IMR-90 (cell line): ENCODE measurements around the gene CPNE6. TPM values are rescaled to one million over a fixed set of nuclear protein-coding genes. Genes with fewer than 3 reads are reported as not detected.

Source experiments
- ATAC-seq: fragments of 200-7000 bp; cut with Tn5 transposase; 2 replicates; pipeline ENCODE4 v1.9.1; 2020; ENCODE audit warnings: low read depth, mild to moderate bottlenecking, moderate library complexity
- BruUV-seq: library from RNA; stranded (reverse); fragments of 400-500 nt; replicated peaks from 2 replicates; lab custom pipeline; 2021; lab: Mats Ljungman, UMichigan
- CTCF ChIA-PET: fragments of 300-600 bp; formaldehyde crosslinking; extraction: SDS; loops from one replicate; lab custom pipeline; 2021; ENCODE audit warnings: antibody characterized with exemption; lab: Yijun Ruan, JAX
- POLR2A ChIA-PET: fragments of 300-600 bp; sonication (Branson Sonifier 250); formaldehyde crosslinking; loops from one replicate; lab custom pipeline; 2022; ENCODE audit warnings: antibody characterized with exemption; ENCODE audit not compliant: unreplicated experiment; lab: Charles Lee
- DNase-seq: peaks from one replicate; pipeline ENCODE4 v3.0.0; 2013
- H2AFZ ChIP-seq: replicated peaks from 2 replicates; pipeline ENCODE3; 2013; ENCODE audit warnings: low read length, mild to moderate bottlenecking; ENCODE audit not compliant: poor library complexity
- H2AK5ac ChIP-seq: 2 replicates; pipeline ENCODE4 v1.6.1; 2013; ENCODE audit warnings: low read depth, low read length, inconsistent platforms
- H2AK9ac ChIP-seq: replicated peaks from 2 replicates; pipeline ENCODE3; 2013; ENCODE audit warnings: mild to moderate bottlenecking, low read depth, low read length, moderate library complexity; ENCODE audit not compliant: poor library complexity
- H2BK120ac ChIP-seq: 2 replicates; pipeline ENCODE4 v1.6.1; 2013; ENCODE audit warnings: low read depth, low read length, inconsistent platforms
- H2BK15ac ChIP-seq: 3 replicates; pipeline ENCODE4 v1.6.1; 2013; ENCODE audit warnings: low read depth, low read length, inconsistent platforms
- H2BK20ac ChIP-seq: 2 replicates; pipeline ENCODE4 v1.6.1; 2013; ENCODE audit warnings: low read depth, mild to moderate bottlenecking, inconsistent platforms, low read length, moderate library complexity
- H2BK5ac ChIP-seq: 2 replicates; pipeline ENCODE4 v1.6.1; 2013; ENCODE audit warnings: mild to moderate bottlenecking, low read depth, low read length, inconsistent platforms; ENCODE audit not compliant: poor library complexity, severe bottlenecking
- H3K14ac ChIP-seq: replicated peaks from 2 replicates; pipeline ENCODE4 v1.6.1; 2013; ENCODE audit warnings: low read depth, low read length, inconsistent platforms
- H3K18ac ChIP-seq: 2 replicates; pipeline ENCODE4 v1.6.1; 2013; ENCODE audit warnings: low read depth, low read length, control low read depth
- H3K23ac ChIP-seq: 2 replicates; pipeline ENCODE4 v1.6.1; 2013; ENCODE audit warnings: low read depth, low read length, inconsistent platforms
- H3K27ac ChIP-seq: 2 replicates; pipeline ENCODE4 v1.5.1; 2013; ENCODE audit warnings: mild to moderate bottlenecking, control low read depth, low read length; ENCODE audit not compliant: insufficient read depth
- H3K27me3 ChIP-seq: 2 replicates; pipeline ENCODE4 v1.6.1; 2013; ENCODE audit warnings: low read length; ENCODE audit not compliant: control insufficient read depth, insufficient read depth
- H3K36me3 ChIP-seq: 2 replicates; pipeline ENCODE4 v1.6.1; 2013; ENCODE audit warnings: low read length, mixed read lengths; ENCODE audit not compliant: control insufficient read depth, insufficient read depth
- H3K4ac ChIP-seq: 2 replicates; pipeline ENCODE4 v1.6.1; 2013; ENCODE audit warnings: low read depth, low read length, inconsistent platforms
- H3K4me1 ChIP-seq: 2 replicates; pipeline ENCODE4 v1.6.1; 2013; ENCODE audit warnings: low read length, mixed read lengths; ENCODE audit not compliant: control insufficient read depth, insufficient read depth
- H3K4me2 ChIP-seq: 2 replicates; pipeline ENCODE4 v1.6.1; 2013; ENCODE audit warnings: low read depth, mild to moderate bottlenecking, control low read depth, low read length, moderate library complexity
- H3K4me3 ChIP-seq: 2 replicates; pipeline ENCODE4 v1.5.1; 2013; ENCODE audit warnings: low read depth, mild to moderate bottlenecking, control low read depth, low read length, moderate library complexity; ENCODE audit not compliant: insufficient read depth
- H3K56ac ChIP-seq: 2 replicates; pipeline ENCODE4 v1.6.1; 2013; ENCODE audit warnings: low read length, inconsistent platforms; ENCODE audit not compliant: insufficient read depth; ENCODE audit errors: extremely low read depth
- H3K79me1 ChIP-seq, 2 experiments: 2 replicates each; pipeline ENCODE4 v1.6.1; 2013; ENCODE audit warnings: low read length in 2 of 2, inconsistent platforms in 1 of 2, low read depth in 1 of 2
- H3K9ac ChIP-seq: 2 replicates; pipeline ENCODE4 v1.6.1; 2013; ENCODE audit warnings: low read depth, low read length, control low read depth
- H3K9me1 ChIP-seq: 2 replicates; pipeline ENCODE4 v1.6.1; 2013; ENCODE audit warnings: low read length, inconsistent platforms; ENCODE audit not compliant: insufficient read depth
- H3K9me3 ChIP-seq: 2 replicates; pipeline ENCODE4 v1.6.1; 2013; ENCODE audit warnings: low read length; ENCODE audit not compliant: control insufficient read depth, insufficient read depth
- H4K20me1 ChIP-seq: 2 replicates; pipeline ENCODE4 v1.6.1; 2013; ENCODE audit warnings: low read length, inconsistent platforms; ENCODE audit not compliant: insufficient read depth
- H4K5ac ChIP-seq: 2 replicates; pipeline ENCODE4 v1.6.1; 2013; ENCODE audit warnings: mild to moderate bottlenecking, low read depth, low read length, control low read depth
- H4K8ac ChIP-seq, 2 experiments: 2 replicates each; pipeline ENCODE4 v1.6.1; 2013; ENCODE audit warnings: low read depth in 2 of 2, low read length in 2 of 2, control low read depth in 1 of 2, inconsistent platforms in 1 of 2
- H4K91ac ChIP-seq: 2 replicates; pipeline ENCODE4 v1.6.1; 2013; ENCODE audit warnings: low read depth, low read length, inconsistent platforms; ENCODE audit not compliant: insufficient read depth
- BHLHE40 ChIP-seq: fragments of 150-350 bp; IDR thresholded peaks from 2 replicates; pipeline ENCODE4 v1.6.1; 2016; ENCODE audit warnings: mild to moderate bottlenecking, low read depth, low read length
- CEBPB ChIP-seq: IDR thresholded peaks from 2 replicates; pipeline ENCODE4 v1.6.1; 2012; ENCODE audit warnings: low read depth, low read length, improper control_type of control experiment
- CHD1 ChIP-seq: IDR thresholded peaks from 2 replicates; pipeline ENCODE4 v1.6.1; 2012; ENCODE audit warnings: low read depth, low read length, improper control_type of control experiment
- FOS ChIP-seq: fragments of 150-350 bp; IDR thresholded peaks from 2 replicates; pipeline ENCODE4 v1.6.1; 2016; ENCODE audit warnings: low read depth, low read length
- MAFK ChIP-seq: IDR thresholded peaks from 2 replicates; pipeline ENCODE4 v1.6.1; 2012; ENCODE audit warnings: low read depth, low read length, improper control_type of control experiment
- MAZ ChIP-seq: IDR thresholded peaks from 2 replicates; pipeline ENCODE4 v1.6.1; 2012; ENCODE audit warnings: low read depth, mild to moderate bottlenecking, low read length, improper control_type of control experiment, moderate library complexity, borderline replicate concordance
- MXI1 ChIP-seq: IDR thresholded peaks from 2 replicates; pipeline ENCODE4 v1.6.1; 2012; ENCODE audit warnings: low read depth, mild to moderate bottlenecking, low read length, moderate library complexity, borderline replicate concordance
- NFE2L2 ChIP-seq: fragments of 150-350 bp; IDR thresholded peaks from 2 replicates; pipeline ENCODE4 v1.6.1; 2016; ENCODE audit warnings: low read depth, mild to moderate bottlenecking, low read length
- POLR2A ChIP-seq: IDR thresholded peaks from 2 replicates; pipeline ENCODE4 v1.6.1; 2012; ENCODE audit warnings: mild to moderate bottlenecking, low read depth, low read length
- RAD21 ChIP-seq: IDR thresholded peaks from 2 replicates; pipeline ENCODE4 v1.6.1; 2012; ENCODE audit warnings: low read length, improper control_type of control experiment
- RCOR1 ChIP-seq: IDR thresholded peaks from 2 replicates; pipeline ENCODE4 v1.6.1; 2012; ENCODE audit warnings: mild to moderate bottlenecking, low read length, improper control_type of control experiment; ENCODE audit not compliant: insufficient replicate concordance
- RFX5 ChIP-seq: IDR thresholded peaks from 2 replicates; pipeline ENCODE4 v1.8.0; 2012; ENCODE audit warnings: low read depth, mild to moderate bottlenecking, low read length, moderate library complexity
- SMC3 ChIP-seq: fragments of 150-350 bp; IDR thresholded peaks from 2 replicates; pipeline ENCODE4 v1.6.1; 2016; ENCODE audit warnings: low read depth, mild to moderate bottlenecking, antibody characterized with exemption, low read length, moderate library complexity
- WGBS, 2 experiments: methylation state at CpG; one replicate each; pipeline versions ENCODE4 v1.1.5 to v1.1.7; 2013; ENCODE audit warnings: missing lambda C conversion rate in 2 of 2; ENCODE audit not compliant: insufficient read length in 1 of 2; ENCODE audit errors: extremely low coverage in 2 of 2; 5-methylcytosine and 5-hydroxymethylcytosine counted together
- dilution Hi-C: fragments of 300-500 bp; cut with HindIII; formaldehyde crosslinking; loops from one replicate; pipeline ENCODE4 v1.14.3; 2018; ENCODE audit warnings: low sequenced_read_pairs; ENCODE audit not compliant: unreplicated experiment
- in situ Hi-C: fragments of 300-500 bp; cut with MboI; formaldehyde crosslinking; loops from 3 replicates; pipeline ENCODE4 v1.14.3; 2019; ENCODE audit warnings: low sequenced_read_pairs, inconsistent platforms, mixed read lengths
- intact Hi-C: fragments of 100-400 bp; cut with micrococcal nuclease; formaldehyde crosslinking; loops from 2 replicates; pipeline ENCODE4 v1.10.0; 2022
- polyA plus RNA-seq, 3 experiments: library from polyadenylated mRNA; depleted of rRNA; stranded (reverse); fragments of >200 nt; gene quantifications; 2 replicates each; pipeline ENCODE4 v1.2.3, GENCODE V29; 2012; ENCODE audit warnings: low replicate concordance in 1 of 3
- total RNA-seq: library from RNA; depleted of rRNA; stranded (reverse); fragments of >200 nt; gene quantifications from 2 replicates; pipeline ENCODE4 v1.2.3, GENCODE V29; 2012
- TF ChIP-seq, protein P1 (sequence below): conservative IDR thresholded peaks from 2 replicates; pipeline ENCODE4 v1.5.1; 2012; ENCODE audit warnings: mild to moderate bottlenecking, low read depth, low read length, improper control_type of control experiment
- TF ChIP-seq, protein P2 (sequence below): fragments of 150-350 bp; IDR thresholded peaks from 2 replicates; pipeline ENCODE4 v1.6.1; 2016; ENCODE audit warnings: low read depth, mild to moderate bottlenecking, low read length, moderate library complexity, borderline replicate concordance
- TF ChIP-seq, protein P3 (sequence below): fragments of 150-350 bp; IDR thresholded peaks from 2 replicates; pipeline ENCODE4 v1.6.1; 2017; ENCODE audit warnings: mild to moderate bottlenecking, antibody characterized with exemption, low read length, low read depth

CPNE6 gene
- total and polyA plus RNA-seq, 2 of the 4 experiments (the other 2 are of a cell fraction) = not detected

DNA sequence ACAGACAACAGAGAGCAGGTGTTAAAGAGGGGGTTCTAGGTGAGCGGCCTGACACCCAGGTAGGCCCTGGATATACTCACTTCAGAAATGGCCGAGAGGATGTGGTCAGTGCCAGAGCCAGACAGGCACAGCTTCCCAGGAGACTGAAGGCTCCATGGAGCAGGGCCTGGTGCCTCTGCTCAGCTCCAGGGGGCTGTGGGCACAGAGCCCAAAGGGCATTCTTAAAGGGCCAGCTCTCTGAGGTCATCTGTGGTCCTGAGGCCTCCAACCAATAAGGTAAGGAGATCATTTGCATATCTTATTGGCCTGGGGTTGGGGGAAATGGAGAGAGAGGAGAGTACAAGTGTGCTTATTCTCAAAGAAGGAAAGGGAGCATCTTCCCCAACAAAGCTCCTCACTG, 13.1 kb downstream of the CPNE6 start:
- H2BK5ac ChIP-seq = no peak overlapping the region
- no peak overlapping the region for H3K56ac ChIP-seq
- WGBS, 2 experiments = no CpG with 5 or more reads among the region's 2 CpGs
- H3K18ac ChIP-seq = no peak overlapping the region
- no peak overlapping the region for H3K9ac ChIP-seq
- no peak overlapping the region for H2BK120ac ChIP-seq
- H2BK15ac ChIP-seq = no peak overlapping the region
- CTCF ChIA-PET = interaction anchor here (0.8 to 2.0 kb wide), 2 partner anchors 24 to 26 kb away, joined by 3 to 6 read pairs; no protein-coding TSS in a partner anchor
- TF ChIP-seq POLR2A (no peak), CEBPB (no peak), CHD1 (no peak), FOS (no peak), MAZ (no peak), BHLHE40 (no peak), RCOR1 (no peak), MXI1 (no peak), SMC3 (no peak), RFX5 (no peak), NFE2L2 (no peak), MAFK (no peak), RAD21 (no peak)
- TF ChIP-seq, protein P1, sequence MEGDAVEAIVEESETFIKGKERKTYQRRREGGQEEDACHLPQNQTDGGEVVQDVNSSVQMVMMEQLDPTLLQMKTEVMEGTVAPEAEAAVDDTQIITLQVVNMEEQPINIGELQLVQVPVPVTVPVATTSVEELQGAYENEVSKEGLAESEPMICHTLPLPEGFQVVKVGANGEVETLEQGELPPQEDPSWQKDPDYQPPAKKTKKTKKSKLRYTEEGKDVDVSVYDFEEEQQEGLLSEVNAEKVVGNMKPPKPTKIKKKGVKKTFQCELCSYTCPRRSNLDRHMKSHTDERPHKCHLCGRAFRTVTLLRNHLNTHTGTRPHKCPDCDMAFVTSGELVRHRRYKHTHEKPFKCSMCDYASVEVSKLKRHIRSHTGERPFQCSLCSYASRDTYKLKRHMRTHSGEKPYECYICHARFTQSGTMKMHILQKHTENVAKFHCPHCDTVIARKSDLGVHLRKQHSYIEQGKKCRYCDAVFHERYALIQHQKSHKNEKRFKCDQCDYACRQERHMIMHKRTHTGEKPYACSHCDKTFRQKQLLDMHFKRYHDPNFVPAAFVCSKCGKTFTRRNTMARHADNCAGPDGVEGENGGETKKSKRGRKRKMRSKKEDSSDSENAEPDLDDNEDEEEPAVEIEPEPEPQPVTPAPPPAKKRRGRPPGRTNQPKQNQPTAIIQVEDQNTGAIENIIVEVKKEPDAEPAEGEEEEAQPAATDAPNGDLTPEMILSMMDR = no peak
- TF ChIP-seq, protein P2, sequence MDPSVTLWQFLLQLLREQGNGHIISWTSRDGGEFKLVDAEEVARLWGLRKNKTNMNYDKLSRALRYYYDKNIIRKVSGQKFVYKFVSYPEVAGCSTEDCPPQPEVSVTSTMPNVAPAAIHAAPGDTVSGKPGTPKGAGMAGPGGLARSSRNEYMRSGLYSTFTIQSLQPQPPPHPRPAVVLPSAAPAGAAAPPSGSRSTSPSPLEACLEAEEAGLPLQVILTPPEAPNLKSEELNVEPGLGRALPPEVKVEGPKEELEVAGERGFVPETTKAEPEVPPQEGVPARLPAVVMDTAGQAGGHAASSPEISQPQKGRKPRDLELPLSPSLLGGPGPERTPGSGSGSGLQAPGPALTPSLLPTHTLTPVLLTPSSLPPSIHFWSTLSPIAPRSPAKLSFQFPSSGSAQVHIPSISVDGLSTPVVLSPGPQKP = no peak
- TF ChIP-seq, protein P3, sequence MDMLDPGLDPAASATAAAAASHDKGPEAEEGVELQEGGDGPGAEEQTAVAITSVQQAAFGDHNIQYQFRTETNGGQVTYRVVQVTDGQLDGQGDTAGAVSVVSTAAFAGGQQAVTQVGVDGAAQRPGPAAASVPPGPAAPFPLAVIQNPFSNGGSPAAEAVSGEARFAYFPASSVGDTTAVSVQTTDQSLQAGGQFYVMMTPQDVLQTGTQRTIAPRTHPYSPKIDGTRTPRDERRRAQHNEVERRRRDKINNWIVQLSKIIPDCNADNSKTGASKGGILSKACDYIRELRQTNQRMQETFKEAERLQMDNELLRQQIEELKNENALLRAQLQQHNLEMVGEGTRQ = no peak
- H3K79me1 ChIP-seq = no peaks in the 10 kb centered on the region
- no peak overlapping the region for H4K5ac ChIP-seq
- no peak overlapping the region for H2AK5ac ChIP-seq
- no peak overlapping the region for H2BK20ac ChIP-seq
- H4K91ac ChIP-seq = no peak overlapping the region
- dilution Hi-C loops = no loop called here
- in situ Hi-C loops = no loop called here
- no peak overlapping the region for H3K4me2 ChIP-seq
- H4K8ac ChIP-seq = no peak overlapping the region
- no peak overlapping the region for H2AFZ ChIP-seq
- H3K14ac ChIP-seq = no peak overlapping the region
- POLR2A ChIA-PET = no interaction called here
- no peaks in the 10 kb centered on the region; the same call in 1 of the 2 replicates for H4K20me1 ChIP-seq
- intact Hi-C loops = no loop called here
- peaks cover 2% of the 10 kb centered on the region; the same call in 1 of the 2 replicates for H3K4me1 ChIP-seq
- BruUV-seq = no TSS peak
- no peak overlapping the region for H3K27ac ChIP-seq
- peaks cover 67% of the 10 kb centered on the region for H3K27me3 ChIP-seq
- H3K9me1 ChIP-seq = no peaks in the 10 kb centered on the region
- no peak overlapping the region for H3K4ac ChIP-seq
- DNase-seq = no peak
- no peaks in the 10 kb centered on the region for H3K9me3 ChIP-seq
- H2AK9ac ChIP-seq = no peak overlapping the region
- H3K4me3 ChIP-seq = no peak overlapping the region
- no peak overlapping the region for H3K23ac ChIP-seq
- no peaks in the 10 kb centered on the region for H3K36me3 ChIP-seq
- no peak for ATAC-seq
